Epithelial cell of proximal tubule (primary cell): ENCODE data around the gene SLC35F5. TPM values are rescaled to one million over a fixed set of nuclear protein-coding genes. Genes with fewer than 3 reads are reported as not detected.

ENCODE experiments used
- DNase-seq: peaks from one replicate; pipeline ENCODE4 v3.0.0-alpha.2; 2011; ENCODE audit warnings: low read depth
- H3K4me3 ChIP-seq: 2 replicates; pipeline ENCODE4 v1.5.1; 2011; ENCODE audit warnings: low read depth, mild to moderate bottlenecking, low read length
- total RNA-seq: library from RNA; depleted of rRNA; stranded (reverse); fragments of >200 nt; gene quantifications from 2 replicates; pipeline ENCODE4 v1.2.3, GENCODE V29; 2015
- TF ChIP-seq, protein P1 (sequence below): conservative IDR thresholded peaks from 2 replicates; pipeline ENCODE4 v1.5.1; 2012; ENCODE audit warnings: low read depth, mild to moderate bottlenecking, low read length

Gene SLC35F5, protein sequence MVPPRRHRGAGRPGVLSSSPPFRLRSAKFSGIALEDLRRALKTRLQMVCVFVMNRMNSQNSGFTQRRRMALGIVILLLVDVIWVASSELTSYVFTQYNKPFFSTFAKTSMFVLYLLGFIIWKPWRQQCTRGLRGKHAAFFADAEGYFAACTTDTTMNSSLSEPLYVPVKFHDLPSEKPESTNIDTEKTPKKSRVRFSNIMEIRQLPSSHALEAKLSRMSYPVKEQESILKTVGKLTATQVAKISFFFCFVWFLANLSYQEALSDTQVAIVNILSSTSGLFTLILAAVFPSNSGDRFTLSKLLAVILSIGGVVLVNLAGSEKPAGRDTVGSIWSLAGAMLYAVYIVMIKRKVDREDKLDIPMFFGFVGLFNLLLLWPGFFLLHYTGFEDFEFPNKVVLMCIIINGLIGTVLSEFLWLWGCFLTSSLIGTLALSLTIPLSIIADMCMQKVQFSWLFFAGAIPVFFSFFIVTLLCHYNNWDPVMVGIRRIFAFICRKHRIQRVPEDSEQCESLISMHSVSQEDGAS
- 64.7 and 76.0 TPM in 2 replicates for total RNA-seq

DNA sequence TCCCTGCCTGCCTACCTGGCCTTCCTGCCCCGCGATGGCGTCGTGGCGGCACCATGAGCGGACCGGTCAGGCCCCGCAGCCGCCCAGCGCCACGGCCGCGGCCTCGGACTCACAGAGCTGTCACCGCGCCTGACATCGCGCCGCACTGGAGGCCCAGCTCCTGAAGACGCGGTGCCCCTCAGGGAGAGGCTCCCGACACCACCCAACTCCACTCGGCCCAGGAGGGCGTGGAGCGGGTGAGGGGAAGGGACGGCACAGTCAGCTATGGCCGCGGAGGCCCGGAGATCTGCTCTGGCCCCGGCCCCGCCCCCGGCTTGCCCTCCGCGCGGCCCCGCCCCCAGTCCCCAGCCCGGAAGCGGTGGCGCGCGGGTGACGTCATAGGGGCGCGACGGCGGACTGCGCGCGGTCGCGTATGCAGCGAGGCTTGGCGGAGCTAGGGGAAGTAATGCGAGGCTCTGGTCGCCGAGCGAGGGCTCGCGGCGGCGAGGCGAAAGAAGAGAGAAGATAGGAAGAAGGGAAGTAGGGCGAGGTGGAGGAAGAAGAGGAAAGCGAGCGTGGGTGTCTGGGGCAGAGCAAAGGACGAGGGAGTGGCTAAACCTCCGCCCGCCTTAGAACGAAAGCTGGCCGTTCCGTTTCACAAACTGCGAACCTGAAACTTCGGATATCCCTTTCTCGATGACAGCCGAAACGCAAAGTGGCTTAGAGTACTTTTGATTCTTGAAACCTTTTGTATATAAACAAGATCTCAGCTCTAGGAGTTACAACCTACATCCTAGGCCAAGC, at the start of gene SLC35F5:
Gene SLC35F5, minus strand, starts transcription at position 288 of the 783 bp plus-strand sequence. Its CDS starts 233 bp downstream, at position 55.
- TF ChIP-seq, protein P1, sequence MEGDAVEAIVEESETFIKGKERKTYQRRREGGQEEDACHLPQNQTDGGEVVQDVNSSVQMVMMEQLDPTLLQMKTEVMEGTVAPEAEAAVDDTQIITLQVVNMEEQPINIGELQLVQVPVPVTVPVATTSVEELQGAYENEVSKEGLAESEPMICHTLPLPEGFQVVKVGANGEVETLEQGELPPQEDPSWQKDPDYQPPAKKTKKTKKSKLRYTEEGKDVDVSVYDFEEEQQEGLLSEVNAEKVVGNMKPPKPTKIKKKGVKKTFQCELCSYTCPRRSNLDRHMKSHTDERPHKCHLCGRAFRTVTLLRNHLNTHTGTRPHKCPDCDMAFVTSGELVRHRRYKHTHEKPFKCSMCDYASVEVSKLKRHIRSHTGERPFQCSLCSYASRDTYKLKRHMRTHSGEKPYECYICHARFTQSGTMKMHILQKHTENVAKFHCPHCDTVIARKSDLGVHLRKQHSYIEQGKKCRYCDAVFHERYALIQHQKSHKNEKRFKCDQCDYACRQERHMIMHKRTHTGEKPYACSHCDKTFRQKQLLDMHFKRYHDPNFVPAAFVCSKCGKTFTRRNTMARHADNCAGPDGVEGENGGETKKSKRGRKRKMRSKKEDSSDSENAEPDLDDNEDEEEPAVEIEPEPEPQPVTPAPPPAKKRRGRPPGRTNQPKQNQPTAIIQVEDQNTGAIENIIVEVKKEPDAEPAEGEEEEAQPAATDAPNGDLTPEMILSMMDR: no peak
- peak; percentile 26 for DNase-seq

DNA sequence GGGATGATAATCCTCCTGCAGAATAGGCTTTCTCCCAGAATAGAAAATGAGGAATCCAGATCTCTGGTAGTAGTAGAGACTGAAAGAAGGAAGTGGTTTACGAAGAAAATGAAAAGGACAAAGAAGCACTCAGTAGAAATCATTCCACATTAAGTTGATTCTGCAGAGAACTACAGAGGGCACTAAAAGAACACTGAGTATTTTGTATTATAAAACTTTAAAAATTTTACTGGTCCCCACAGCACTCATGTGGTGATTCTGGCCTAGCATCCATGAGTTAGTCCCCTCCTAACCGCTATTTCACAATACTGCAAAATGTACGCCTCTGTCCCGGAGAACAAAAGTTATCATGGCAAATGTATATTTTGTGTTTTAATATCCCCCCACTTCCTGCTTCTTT, 42.9 kb upstream of the SLC35F5 start:
- DNase-seq: no peak
- TF ChIP-seq, protein P1: no peak
- no peak overlapping the region for H3K4me3 ChIP-seq

More for the DNA sequence above, at the start of gene SLC35F5:
- H3K4me3 ChIP-seq: peak within 1 kb of the TSS; percentile 77

DNA sequence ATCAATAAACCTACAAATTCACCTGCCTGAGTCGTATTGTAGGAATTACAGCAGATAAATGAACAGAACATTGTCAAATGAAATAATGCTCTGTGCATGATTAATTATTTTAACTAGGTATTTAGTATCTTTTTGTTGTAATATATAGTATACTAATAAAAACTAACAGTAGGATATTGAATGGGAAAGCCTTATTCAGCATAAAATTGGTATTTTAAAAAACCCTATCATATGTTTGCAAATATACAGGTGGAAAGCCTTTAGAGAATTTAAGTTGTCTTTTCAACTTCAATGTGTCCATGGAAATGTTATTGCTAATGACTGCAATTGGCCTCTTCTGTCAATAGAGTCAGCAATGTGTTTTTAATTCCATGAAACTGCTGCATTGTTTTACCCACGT, 40.8 kb upstream of the SLC35F5 start:
- DNase-seq: no peak
- TF ChIP-seq, protein P1: no peak
- no peak overlapping the region for H3K4me3 ChIP-seq

DNA sequence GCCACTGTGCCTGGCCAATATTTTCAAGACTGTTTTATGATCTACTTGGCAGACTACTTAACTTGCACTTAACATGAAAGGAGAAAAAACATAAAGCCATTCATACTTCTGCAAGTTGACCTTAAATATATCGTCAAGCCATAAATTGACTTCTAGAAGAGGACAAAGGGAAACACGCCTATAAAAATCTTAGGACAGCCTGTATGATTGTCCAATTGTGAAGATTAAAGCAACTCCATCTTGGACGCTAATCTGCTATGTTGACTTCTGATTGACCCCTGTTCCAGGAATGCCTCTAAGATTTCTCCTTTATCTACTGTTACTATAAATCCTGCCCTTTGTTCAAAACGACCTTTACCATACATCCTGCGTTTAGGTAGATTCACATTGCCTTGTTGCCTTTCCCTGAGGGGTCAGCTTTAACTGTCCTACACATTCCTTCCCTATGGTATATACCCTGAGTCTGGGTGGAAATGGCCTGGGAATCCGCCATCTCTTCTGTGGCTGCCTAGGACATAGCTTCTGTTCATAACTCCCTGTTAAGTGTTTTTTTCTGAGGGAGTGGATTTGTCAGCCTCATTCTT, 40.2 kb upstream of the SLC35F5 start:
- H3K4me3 ChIP-seq: no peak overlapping the region
- TF ChIP-seq, protein P1: no peak
- DNase-seq: no peak

DNA sequence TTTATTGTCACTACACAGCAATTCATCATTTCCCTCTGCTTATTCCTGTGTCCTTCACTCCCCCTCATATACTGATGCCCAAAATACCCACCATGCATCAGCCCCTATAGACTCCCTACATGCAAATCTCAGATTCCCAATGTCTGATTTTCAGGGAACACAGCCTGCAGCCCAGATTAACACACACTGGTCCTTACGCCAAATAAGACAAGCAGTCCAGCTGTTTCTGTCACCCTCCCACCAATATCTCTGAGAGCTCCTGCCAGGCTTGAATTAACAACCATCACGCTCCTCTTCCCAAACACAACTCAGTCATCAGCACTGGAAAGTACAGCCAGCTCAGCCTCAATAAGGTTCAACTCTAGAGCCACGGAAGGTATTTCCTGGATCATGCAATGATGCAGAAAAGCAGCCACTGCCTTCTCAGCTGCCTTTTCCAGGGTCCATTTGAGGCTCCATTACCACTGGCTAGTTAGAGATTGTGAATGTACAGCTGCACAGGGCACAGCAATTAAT, 39.0 kb upstream of the SLC35F5 start:
- TF ChIP-seq, protein P1: no peak
- H3K4me3 ChIP-seq: no peak overlapping the region
- no peak for DNase-seq

DNA sequence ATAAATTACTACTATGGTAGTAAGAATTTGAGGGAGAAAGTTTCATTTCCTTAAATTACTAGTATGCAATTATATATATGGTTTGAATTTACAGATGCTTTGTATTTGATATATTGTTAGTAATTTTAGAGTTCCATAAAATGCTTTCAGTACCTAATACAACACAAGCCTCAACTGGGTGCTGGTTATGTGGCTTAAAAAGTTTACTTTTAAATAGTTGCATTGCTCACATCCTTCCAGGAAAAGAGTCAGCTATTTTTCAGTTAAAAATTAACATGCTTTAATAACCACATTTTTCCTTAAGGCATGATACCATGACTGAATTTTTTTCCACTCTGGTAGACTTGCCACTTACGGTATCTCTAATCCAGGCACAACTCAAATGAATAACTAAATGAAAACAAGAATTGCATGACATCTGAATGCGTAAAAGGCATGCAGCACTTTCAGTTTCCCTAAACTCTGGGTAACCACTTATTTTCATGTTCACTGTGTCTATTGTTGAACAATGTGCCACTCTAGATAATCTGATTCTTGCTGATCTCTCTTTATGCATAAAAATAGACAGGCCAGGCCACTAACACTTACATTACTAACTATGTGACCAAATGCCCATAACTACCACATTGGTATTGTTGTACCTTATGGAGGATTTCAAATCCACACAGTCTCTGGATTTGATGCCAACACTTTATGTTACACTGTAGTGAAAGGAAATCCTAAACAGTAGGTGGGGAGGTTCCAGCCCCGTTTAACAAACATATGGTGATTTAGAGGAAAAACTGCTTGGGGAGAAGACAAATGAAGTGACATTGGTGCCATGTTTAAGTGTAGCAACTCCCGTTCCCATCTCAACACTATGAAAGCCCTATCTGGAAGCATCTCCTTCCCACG, 35.5 kb upstream of the SLC35F5 start:
- peak; percentile 99 for DNase-seq
- TF ChIP-seq, protein P1: no peak
- H3K4me3 ChIP-seq: no peak overlapping the region
